ENCODE data around the gene XAB2.

XAB2 gene

DNA sequence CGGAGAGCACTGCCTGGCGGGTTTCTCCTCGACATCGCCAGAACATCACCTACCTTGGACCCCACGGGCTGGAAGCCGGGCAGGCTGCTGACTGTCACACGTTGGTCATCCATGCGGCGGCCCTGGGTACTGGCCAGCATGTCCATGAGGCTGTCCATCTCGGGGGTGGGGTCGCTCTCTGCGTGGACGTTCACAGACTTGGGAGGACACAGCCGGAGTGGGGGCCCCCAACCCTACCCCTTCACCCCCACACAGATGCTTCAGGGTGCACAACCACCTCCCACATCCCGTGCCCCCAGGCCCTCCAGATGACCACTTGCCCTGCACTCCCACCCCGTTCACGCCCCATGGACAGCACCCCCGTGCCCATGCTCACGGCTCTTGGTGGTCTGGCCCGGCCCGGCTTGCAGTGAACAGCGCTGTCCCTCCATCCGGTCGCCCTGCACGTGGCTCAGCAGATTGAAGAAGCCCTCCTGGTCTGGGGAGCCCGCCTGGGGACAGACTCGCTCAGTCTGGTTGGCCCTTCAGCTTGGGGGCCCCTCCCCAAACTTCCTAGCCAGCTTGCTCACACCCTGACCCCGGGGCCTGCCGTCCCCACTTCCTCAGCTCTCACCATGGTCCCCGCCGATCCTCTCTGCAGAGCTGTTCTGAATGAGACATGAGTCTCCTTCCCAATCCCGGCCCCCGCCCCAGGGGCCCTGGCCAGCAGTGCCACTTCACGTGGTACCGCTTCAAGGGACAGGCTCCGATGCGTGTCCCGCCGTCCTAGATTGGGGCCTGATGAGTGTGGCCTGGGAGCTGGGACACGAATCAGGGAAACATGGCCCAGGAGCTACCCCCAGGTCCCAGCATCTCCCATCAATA, 3.2 kb upstream of the XAB2 start:
- no peak for DNase-seq (ENCODE audit: low read depth in 2 of 2)

DNA sequence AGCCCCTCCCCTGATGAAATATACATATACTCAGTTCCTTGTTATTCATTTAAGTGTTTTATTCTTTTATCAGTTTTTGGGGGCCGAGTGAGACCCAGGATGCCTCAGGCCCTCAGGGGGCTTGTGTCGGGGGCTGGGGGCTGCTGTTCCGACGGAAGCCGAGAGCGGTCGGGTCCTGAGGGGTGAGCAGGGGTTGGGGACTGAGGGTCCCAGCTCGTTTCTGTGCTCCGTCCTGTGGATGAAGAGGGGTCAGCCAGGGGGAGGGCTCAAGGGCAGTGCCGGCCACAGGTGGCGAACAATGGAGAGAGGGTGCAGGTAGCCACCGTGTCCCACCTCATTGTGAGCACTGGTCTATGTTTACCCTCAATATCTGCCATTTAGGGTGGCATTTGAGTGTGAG, 2.2 kb upstream of the XAB2 start:
- DNase-seq (ENCODE audit: low read depth in 2 of 2), result no peak

DNA sequence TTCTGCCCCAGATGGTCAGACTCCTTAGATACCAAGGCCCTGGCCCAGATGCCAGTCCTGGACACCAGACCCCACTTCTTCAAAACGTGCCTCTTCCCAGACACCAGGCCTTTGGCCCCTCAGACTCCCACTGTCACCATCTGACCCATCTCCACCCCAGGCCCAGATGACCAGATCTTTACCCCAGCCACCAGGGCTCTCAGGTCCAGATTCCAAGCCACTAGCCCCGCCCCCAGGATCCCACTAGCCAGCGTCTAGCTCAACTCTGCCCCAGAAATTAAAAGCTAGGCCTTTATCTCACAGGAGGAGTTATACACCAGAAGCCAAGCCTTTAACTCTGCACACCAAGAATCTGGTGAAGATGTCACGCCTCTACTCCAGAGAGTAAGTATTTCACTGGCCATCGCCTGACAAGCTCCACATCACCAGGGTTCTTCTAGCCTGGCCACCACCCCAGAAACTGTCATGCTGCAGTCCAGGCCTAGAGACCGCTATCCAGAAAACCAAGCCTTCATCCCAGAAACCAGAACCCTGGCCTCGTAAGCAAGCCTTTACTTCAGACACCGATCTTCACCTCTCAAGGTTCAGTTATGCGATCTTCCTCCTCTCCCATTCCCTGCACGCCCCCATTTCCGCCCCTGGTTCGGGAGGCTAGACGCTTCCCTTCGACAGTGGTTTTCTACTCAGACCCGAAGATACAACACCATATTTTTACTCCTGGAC, 595 bp downstream of the XAB2 start:
- DNase-seq (ENCODE audit: low read depth in 2 of 2), result no peak

DNA sequence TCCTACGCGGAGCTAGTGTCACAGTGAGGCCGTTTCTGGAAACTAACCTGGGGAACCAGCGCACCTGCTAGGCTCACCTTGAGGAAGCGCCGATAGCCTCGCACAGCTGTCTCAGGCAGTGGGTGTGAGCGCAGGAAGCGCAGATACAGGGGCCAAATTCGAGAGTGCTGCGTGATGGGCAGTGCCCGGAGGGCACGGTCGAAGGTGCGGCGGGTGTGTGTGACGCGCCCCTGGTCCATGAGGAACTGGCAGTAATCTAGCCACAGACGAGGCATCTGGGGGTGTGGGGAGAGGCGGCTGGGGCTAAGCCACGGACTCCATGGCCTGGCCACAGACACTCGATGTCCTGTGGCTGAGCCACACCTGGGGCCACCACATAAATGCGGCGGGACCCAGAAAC, 2.2 kb downstream of the XAB2 start:
- no peak for DNase-seq (ENCODE audit: low read depth in 2 of 2)

DNA sequence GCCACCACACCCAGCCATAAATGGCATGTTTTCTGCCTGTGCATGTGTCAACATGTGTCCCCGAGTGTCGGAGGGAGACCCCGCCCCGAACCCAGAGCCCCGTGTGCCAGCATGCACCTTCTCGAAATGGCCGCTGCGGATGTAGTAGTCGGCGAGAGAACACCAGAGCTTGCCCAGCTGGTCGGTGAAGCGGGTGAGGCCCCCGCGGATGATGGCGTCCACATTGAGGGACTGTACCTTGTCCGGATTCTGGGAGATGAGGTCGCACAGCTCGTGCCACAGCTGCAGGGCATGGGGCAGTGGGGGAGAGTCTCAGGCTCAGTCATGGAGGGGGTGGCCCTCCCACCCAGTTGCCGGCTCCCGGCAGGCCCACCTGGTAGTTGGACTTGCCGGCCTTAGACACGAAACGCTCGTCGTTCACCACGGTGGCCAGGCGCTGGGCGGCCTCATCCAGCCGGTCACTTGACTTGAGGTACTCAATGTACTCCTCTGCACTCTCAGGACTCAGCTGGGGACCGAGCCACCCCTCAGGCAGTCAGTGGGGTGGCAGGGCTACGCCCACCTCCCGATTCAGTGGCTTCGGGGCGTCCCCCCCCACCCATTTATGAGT, 3.5 kb downstream of the XAB2 start:
- no peak for DNase-seq (ENCODE audit: low read depth in 2 of 2)

DNA sequence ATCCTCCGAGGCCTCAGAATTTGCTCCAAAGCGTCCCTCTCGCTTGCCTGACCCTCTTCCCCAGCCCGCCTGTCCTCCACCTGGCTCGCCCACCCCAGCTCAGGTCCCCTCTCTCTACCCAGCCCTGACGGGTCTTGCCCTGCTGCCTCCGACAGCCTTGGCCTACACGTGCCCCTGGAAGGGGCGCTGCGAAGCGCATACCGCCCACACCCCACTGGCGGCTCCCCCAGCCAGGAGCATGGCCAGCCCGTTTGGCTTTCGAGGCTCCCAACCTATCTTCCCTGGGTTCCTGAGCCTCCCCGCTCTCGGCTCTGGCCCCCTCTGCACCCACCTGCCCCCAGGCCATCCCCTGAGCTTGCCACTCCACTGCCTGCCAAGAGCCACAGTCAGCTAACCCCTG, 4.5 kb downstream of the XAB2 start:
- no peak for DNase-seq (ENCODE audit: low read depth in 2 of 2)

DNA sequence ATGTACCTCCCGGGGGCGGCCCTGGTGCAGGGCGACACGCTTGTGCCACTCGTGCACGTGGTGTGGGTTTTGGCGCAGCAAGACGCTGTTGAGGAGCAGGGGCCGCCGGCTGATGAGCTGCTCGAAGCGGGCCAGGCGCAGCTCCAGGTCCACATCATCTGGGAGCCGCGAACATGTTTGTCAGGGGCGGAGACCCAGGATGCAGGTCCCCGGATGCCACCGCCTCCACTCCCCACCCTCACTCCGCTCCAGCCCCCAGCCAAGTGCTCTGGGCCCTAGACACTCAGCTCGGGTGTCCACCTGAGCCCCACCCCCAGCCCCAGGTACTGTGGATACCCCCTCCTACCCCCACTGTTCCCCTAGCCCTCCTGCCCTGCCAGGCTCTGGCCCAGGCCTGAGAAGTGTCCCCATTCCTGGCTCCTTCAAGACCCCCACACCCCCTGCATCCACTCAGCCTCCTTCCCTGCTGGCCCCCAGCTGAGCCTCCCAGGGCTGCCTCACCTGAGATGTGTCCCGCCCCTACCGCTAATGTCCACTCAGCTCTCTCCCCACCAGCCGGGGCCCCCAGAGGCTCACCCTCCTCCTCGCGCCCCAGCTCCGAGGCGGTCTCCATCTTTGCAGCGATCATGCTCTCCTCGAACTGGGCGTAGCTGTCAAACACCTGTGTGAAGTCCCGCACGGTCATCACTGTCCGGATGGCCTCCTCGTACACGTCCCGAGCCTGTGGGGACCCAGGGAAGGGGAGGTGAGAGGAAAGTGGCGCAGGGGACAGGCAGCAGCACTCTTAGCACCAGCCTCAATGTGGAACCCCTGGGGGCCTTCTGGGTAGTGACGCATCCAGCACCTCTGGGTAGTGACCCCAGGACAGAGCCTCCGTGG, 5.4 kb downstream of the XAB2 start:
- DNase-seq (ENCODE audit: low read depth in 2 of 2), result no peak

DNA sequence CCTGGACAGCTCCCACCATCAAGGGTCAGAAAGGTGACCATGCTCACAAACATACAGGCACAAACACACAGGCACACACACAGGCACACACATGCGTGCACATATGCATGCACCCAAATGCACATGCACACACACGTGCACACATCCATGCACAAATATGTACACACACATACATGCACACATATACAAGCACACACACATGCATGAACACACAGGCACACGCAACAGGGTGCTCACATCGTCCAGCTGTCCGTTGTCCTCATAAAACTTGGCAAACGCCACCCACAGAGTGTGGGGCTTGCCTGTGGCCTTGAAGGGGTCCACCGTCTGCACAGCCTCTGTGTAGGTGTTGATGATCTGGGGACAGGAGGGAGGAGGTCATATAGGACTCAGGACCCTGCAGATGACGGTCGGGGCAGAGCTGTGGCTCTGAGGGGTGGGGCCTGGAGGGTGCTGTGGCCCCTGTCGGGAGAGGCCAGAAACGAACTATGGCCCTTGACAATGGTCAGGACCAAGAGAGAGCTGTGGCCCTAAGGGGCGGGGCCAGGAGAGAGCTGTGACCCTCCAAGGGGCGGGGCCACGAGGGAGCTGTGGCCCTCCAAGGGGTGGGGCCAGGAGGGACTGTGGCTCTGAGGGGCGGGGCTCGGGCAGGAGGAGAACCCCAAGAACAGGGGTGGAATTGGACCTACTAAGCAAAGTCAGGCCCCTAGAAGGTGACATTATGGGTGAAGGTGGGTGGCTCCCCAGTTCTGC, 6.2 kb downstream of the XAB2 start:
- no peak for DNase-seq (ENCODE audit: low read depth in 2 of 2)

DNA sequence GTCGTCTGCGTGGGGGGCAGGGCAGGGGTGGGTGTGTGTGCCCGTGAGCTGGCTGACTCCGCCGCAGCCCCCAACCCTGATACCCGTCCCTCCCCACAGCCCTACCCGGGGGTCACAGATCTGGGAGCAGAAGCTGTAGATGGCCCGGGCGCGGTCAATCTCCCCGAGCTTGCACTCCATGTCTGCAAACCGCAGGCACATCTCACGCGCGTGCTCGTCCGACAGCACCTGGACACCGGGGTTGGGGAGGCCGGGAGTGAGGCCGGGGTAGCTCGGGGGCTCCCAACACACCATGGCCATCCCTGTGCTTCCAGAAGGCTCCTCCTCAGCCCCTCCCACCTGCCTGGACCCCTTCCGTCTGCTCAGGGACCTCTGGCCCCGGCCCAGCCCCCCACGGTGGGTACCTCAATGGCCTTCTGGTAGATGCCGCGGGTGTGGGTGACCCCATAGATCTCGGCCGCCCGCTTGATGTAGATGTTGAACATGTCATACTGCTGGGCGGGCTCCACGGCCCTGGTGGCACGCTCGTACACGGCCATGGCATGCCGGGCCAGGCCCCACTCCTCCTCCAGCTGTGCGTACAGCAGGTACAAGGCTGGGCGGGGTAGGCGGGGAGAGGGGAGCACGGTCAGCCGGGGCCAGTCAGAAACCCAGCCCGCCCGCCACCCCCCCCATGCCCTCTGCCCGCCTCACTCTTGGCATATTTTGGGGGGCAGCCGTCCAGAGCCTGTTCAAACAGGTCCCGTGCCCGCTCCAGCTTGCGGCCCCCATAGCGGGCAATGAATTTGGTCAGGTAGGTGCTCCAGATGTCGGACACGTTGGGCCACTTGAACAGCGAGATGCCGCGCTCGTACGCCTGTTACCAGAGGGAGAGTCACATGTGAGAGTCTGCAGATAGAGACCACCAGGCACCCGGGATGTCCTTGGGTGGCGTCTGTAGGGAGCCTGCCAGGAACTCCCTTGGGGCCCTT, 8.6 kb downstream of the XAB2 start:
- DNase-seq (ENCODE audit: low read depth in 2 of 2), result no peak

DNA sequence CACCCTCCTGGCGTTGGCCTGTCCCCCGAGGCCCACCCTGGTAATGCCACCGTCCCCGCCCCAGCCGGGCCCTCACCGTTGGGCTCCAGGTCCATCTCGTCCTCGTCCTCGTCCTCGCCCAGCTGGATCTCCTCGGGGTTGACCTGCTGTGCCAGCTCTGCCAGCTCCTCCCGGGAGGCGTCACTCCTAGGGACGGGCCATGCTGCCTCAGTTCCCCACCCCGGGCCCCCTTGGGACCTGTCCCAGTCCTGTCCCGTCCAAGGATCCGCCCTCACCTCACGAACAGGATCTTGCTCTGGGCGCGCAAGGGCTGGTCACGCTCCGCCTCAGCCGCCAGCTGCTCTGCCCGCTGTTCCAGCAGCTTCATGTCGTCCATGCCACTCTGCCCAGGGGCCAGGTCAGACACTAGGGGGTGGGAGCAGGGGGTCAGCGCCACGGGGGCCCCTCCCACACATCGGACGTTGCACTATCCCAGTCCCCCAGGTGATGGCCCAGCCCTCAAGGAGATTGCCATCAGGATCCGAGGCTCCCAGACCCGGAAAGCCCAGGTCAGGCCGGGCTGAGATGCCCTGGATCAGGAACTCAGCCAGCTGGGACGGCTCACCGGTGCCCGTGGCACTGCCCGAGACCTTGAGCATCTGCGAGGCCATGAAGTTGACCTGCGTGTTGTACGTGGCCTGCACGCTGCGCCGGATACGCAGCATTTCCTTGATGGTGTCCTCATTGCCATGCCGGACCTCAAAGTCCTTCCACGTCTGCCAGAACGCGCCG, 9.5 kb downstream of the XAB2 start:
- DNase-seq (ENCODE audit: low read depth in 2 of 2), result no peak

DNA sequence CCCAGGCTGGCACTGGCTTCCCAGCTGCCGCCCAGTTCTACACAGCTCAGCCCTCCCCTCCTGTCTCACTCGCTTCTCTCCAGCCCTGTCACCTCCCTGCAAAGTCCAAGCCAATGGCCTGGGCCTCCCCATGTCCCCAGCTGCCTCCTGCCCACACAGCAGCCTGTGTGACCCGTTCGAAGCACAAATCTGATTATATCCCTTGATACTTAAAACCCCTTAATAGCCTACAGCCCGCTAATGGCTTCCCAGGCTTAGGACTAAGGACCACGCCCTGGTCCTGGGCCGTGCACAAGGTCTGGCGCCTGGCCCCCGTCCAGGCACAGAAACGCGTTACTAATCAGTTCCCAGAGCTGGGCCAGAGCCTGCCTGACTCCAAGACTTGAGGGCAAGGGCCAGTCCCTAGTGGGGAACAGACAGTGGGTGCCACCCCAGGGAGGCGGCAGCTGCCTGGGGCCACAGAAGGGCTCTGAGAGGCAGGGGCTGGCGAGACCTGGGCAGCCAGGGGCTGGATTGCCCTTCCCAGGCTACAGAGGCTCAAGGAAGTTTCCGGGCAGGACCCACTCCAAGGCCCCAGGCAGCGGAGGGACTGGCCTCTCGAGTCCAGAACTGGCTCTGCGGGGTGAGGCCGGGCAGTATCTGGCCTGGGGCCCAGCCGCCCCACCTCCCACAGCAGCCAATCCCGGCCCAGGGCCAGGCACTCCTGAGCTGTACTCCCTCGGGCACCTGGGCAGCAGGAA, 10.4 kb downstream of the XAB2 start:
- no peak for DNase-seq (ENCODE audit: low read depth in 2 of 2)

DNA sequence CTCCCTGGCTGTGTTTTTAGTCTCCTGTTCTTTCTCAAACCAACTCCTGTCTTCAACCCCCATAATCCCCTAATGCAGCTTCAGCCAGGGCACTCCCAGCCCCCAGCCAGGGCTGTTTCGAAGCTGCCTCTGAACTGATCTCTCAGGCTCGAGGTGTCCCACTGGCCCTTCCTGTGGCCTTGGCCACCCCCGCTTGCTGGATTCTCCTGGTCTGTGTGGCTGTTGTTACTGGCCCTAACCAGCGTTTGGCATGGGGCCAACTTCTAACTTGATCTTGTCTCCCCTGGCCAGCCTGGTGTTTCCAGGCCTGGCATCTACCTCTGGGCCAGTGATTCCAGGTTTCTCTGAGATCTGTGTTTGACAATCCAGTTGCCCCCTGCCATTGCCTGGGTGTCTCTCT, 11.0 kb downstream of the XAB2 start:
- DNase-seq (ENCODE audit: low read depth in 2 of 2), result no peak

DNA sequence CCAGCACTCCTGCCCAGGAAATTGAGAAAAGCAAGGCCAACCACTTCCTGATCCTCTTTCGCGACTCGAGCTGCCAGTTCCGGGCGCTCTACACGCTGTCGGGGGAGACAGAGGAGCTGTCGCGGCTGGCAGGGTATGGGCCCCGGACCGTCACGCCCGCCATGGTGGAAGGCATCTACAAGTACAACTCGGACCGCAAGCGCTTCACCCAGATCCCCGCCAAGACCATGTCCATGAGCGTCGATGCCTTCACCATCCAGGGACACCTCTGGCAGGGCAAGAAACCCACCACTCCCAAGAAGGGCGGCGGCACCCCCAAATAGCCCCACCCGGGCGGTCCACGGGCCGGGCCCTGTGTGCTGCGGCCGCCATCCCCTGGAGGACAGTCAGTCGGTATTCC, 11.6 kb downstream of the XAB2 start:
- DNase-seq (ENCODE audit: low read depth in 2 of 2), result no peak

DNA sequence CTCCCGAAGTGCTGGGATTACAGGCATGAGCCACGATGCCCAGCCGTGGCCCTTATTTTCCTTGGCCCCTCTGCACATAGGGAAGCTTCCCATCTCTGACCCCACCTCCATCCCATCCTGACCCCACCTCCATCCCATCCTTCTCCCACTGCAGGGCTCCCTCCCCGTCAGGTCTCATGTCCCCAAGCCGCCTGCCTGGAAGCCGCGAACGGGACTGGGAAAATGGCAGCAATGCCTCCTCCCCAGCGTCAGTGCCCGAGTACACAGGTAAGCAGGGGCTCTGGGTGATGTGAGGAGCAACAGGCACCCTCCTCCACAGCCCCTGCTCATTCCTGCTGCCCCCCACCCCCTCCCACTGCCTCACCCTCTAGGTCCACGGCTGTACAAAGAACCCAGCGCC, 12.2 kb downstream of the XAB2 start:
- no peak for DNase-seq (ENCODE audit: low read depth in 2 of 2)

DNA sequence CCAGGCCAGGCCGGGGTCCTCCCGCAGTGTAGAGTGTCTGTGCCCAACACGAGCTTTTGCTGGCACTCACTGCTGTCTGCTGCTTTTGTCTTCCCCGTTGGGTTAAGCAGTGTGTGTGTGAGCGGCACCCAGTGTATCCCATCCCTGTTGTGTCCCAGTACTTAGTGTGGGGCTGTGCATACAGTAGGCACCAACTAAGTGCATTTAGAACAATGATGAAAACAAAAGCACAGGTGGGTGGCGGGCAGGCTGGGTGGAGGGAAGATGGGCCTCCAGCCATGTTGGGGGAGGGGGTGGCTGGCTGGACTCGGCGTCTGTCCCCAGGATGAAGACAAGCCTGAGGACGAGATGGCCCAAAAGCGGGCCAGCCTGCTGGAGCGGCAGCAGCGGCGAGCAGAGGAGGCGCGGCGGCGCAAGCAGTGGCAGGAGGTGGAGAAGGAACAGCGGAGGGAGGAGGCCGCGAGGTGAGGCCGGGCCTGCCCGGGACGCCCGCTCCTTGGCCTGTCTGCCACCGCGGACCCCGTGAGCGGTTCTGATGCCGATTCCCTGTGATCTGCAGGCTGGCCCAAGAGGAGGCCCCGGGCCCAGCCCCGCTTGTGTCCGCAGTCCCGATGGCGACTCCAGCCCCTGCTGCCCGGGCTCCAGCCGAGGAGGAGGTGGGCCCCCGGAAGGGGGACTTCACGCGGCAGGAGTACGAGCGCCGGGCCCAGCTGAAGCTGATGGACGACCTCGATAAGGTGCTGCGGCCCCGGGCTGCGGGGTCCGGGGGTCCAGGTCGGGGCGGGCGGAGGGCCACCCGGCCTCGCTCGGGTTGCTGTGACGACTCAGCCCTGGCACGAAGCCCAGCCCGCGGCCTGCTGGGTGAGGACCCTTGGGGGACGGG, 14.2 kb downstream of the XAB2 start:
- DNase-seq (ENCODE audit: low read depth in 2 of 2), result no peak

DNA sequence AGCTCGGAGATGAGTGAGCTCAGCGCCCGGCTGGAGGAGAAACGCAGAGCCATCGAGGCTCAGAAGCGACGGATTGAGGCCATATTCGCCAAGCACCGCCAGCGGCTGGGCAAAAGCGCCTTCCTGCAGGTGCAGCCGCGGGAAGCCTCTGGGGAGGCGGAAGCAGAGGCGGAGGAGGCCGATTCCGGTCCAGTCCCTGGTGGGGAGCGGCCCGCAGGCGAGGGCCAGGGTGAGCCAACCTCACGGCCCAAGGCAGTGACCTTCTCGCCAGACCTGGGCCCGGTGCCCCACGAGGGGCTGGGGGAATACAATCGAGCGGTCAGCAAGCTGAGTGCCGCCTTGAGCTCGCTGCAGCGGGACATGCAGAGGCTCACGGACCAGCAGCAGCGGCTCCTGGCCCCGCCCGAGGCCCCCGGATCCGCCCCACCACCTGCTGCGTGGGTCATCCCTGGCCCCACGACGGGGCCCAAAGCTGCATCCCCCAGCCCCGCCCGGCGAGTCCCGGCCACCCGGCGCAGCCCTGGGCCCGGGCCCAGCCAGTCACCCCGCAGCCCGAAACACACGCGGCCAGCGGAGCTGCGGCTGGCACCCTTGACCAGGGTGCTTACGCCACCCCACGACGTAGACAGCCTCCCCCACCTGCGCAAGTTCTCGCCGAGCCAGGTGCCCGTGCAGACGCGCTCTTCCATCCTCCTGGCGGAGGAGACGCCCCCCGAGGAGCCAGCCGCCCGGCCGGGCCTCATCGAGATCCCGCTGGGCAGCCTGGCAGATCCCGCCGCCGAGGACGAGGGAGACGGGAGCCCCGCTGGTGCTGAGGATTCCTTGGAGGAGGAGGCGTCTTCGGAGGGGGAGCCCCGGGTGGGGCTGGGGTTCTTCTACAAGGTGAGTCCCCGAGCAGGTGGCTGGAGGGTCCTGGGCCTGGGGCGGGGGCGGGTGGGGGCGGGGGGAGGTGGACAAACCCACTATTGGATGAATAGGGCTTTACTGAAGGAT, 16.8 kb downstream of the XAB2 start:
- no peak for DNase-seq (ENCODE audit: low read depth in 2 of 2)

Data from stimulated activated CD4-positive, alpha-beta T cell treated with anti-CD3 and anti-CD28 coated beads, Interleukin-12 subunit alpha, Interleukin-12 subunit beta, amount 100 ng/mL, for 24 hours (primary cell).